H1 (cell line): Measurements from ENCODE around the gene SPINK1. TPM values are rescaled to one million over a fixed set of nuclear protein-coding genes. Genes with fewer than 3 reads are reported as not detected.

Source experiments
- CTCF ChIA-PET: fragments of 300-600 bp; sonication (Branson Sonifier 250); formaldehyde crosslinking; loops from one replicate; lab custom pipeline; 2021; ENCODE audit not compliant: partially characterized antibody; lab: Charles Lee
- POLR2A ChIA-PET: fragments of 300-600 bp; sonication (Branson Sonifier 250); formaldehyde crosslinking; loops from one replicate; lab custom pipeline; 2021; ENCODE audit warnings: inconsistent platforms; ENCODE audit not compliant: partially characterized antibody; lab: Charles Lee
- DNase-seq, 2 experiments: peaks; one replicate each; pipeline versions ENCODE4 v3.0.0 to v3.0.0-alpha.2; 2010 to 2022; ENCODE audit warnings: low spot score in 2 of 2, low read depth in 1 of 2, mixed read lengths in 1 of 2
- FAIRE-seq: peaks from 2 replicates; lab custom pipeline; 2011; peaks lifted over from hg19 to GRCh38; lab: Jason Lieb, UNC
- H2AFZ ChIP-seq: 2 replicates; pipeline ENCODE4 v1.8.1; 2012; ENCODE audit warnings: low read length, inconsistent platforms
- H2AK5ac ChIP-seq: 2 replicates; pipeline ENCODE4 v1.6.1; 2013; ENCODE audit warnings: low read depth, low read length
- H2BK120ac ChIP-seq: replicated peaks from 2 replicates; pipeline ENCODE3; 2013; ENCODE audit warnings: low read depth, low read length, inconsistent platforms
- H2BK12ac ChIP-seq: 2 replicates; pipeline ENCODE4 v1.6.1; 2013; ENCODE audit warnings: low read depth, low read length
- H2BK15ac ChIP-seq: 2 replicates; pipeline ENCODE4 v1.6.1; 2013; ENCODE audit warnings: low read length
- H2BK20ac ChIP-seq: 2 replicates; pipeline ENCODE4 v1.6.1; 2013; ENCODE audit warnings: low read length
- H2BK5ac ChIP-seq: 2 replicates; pipeline ENCODE4 v1.6.1; 2013; ENCODE audit warnings: low read depth, low read length
- H3K14ac ChIP-seq: 2 replicates; pipeline ENCODE4 v1.6.1; 2013; ENCODE audit warnings: inconsistent platforms; ENCODE audit not compliant: insufficient read length
- H3K18ac ChIP-seq: 2 replicates; pipeline ENCODE4 v1.6.1; 2013; ENCODE audit warnings: low read length; ENCODE audit errors: extremely low read depth
- H3K23ac ChIP-seq: 2 replicates; pipeline ENCODE4 v1.6.1; 2013; ENCODE audit warnings: inconsistent platforms; ENCODE audit not compliant: insufficient read length
- H3K23me2 ChIP-seq: 2 replicates; pipeline ENCODE4 v1.6.1; 2013; ENCODE audit warnings: low read depth, low read length
- H3K27ac ChIP-seq: 2 replicates; pipeline ENCODE4 v1.6.1; 2011; ENCODE audit warnings: low read depth, low read length, inconsistent platforms
- H3K27me3 ChIP-seq, 4 experiments: replicated peaks in 1 of 4; 1 replicate in 1 of 4; 2 replicates in 3 of 4; pipeline versions ENCODE4 v1.6.1 to v1.8.1; 2011 to 2013; ENCODE audit warnings: low read length in 3 of 4, mild to moderate bottlenecking in 3 of 4, inconsistent platforms in 2 of 4, mixed read lengths in 2 of 4, moderate library complexity in 1 of 4; ENCODE audit not compliant: control insufficient read depth in 3 of 4, insufficient read depth in 3 of 4; ENCODE audit errors: extremely low read depth in 1 of 4
- H3K36me3 ChIP-seq, 4 experiments: 2 replicates each; pipeline versions ENCODE4 v1.6.1 to v1.8.1; 2011 to 2013; ENCODE audit warnings: mild to moderate bottlenecking in 4 of 4, low read length in 3 of 4, moderate library complexity in 2 of 4, control low read depth in 1 of 4, inconsistent platforms in 1 of 4; ENCODE audit not compliant: insufficient read depth in 4 of 4, control insufficient read depth in 2 of 4
- H3K4ac ChIP-seq: replicated peaks from 2 replicates; pipeline ENCODE3; 2013; ENCODE audit warnings: low read length, low read depth, mixed read lengths, inconsistent platforms; ENCODE audit not compliant: insufficient read length
- H3K4me1 ChIP-seq, 4 experiments: replicated peaks in 1 of 4; 1 replicate in 1 of 4; 2 replicates in 3 of 4; pipeline versions ENCODE4 v1.6.1 to v1.8.1; 2011 to 2013; ENCODE audit warnings: low read length in 3 of 4, inconsistent platforms in 2 of 4, mixed read lengths in 1 of 4; ENCODE audit not compliant: insufficient read depth in 4 of 4, control insufficient read depth in 3 of 4
- H3K4me2 ChIP-seq, 2 experiments: 2 replicates each; pipeline versions ENCODE4 v1.6.1 to v1.8.1; 2011 to 2013; ENCODE audit warnings: low read depth in 2 of 2, low read length in 2 of 2, control low read depth in 1 of 2, inconsistent platforms in 1 of 2, mild to moderate bottlenecking in 1 of 2; ENCODE audit not compliant: insufficient read depth in 1 of 2
- H3K4me3 ChIP-seq, 4 experiments: fragments of 200-600, 300-600 bp in 1 of 4; sonication (generic), shearing (Covaris generic), sonication (Bioruptor Twin) in 1 of 4; 2 replicates each; pipeline versions ENCODE4 v1.5.1 to v1.8.1; 2011 to 2016; ENCODE audit warnings: low read length in 4 of 4, low read depth in 3 of 4, control low read depth in 2 of 4, inconsistent platforms in 2 of 4, mild to moderate bottlenecking in 2 of 4, mixed read lengths in 1 of 4, moderate library complexity in 1 of 4; ENCODE audit not compliant: insufficient read depth in 2 of 4; ENCODE audit errors: extremely low read depth in 1 of 4
- H3K56ac ChIP-seq: replicated peaks from 2 replicates; pipeline ENCODE3; 2013; ENCODE audit warnings: low read depth, mild to moderate bottlenecking, mixed read lengths, low read length, inconsistent platforms; ENCODE audit not compliant: insufficient read length
- H3K79me1 ChIP-seq: 2 replicates; pipeline ENCODE4 v1.6.1; 2013; ENCODE audit warnings: low read depth, low read length, control low read depth
- H3K79me2 ChIP-seq, 2 experiments: 2 replicates each; pipeline versions ENCODE4 v1.6.1 to v1.8.1; 2012 to 2013; ENCODE audit warnings: low read length in 2 of 2, mild to moderate bottlenecking in 2 of 2, inconsistent platforms in 1 of 2; ENCODE audit not compliant: insufficient read depth in 2 of 2, control insufficient read depth in 1 of 2
- H3K9ac ChIP-seq, 4 experiments: replicated peaks in 1 of 4; 1 replicate in 1 of 4; 2 replicates in 3 of 4; pipeline versions ENCODE4 v1.6.1 to v1.8.1; 2011 to 2013; ENCODE audit warnings: low read depth in 3 of 4, low read length in 3 of 4, control low read depth in 2 of 4, mild to moderate bottlenecking in 2 of 4, moderate library complexity in 2 of 4, inconsistent platforms in 1 of 4; ENCODE audit errors: extremely low read depth in 1 of 4
- H3K9me3 ChIP-seq, 2 experiments: 2 replicates each; pipeline versions ENCODE4 v1.6.1 to v1.8.1; 2012 to 2013; ENCODE audit warnings: mild to moderate bottlenecking in 2 of 2, moderate library complexity in 2 of 2, control low read depth in 1 of 2, inconsistent platforms in 1 of 2, low read depth in 1 of 2, low read length in 1 of 2, mixed read lengths in 1 of 2; ENCODE audit not compliant: insufficient read depth in 2 of 2
- H4K20me1 ChIP-seq, 2 experiments: replicated peaks in 1 of 2; 2 replicates each; pipeline versions ENCODE3 to v1.8.1; 2011 to 2013; ENCODE audit warnings: inconsistent platforms in 2 of 2, low read length in 2 of 2, mild to moderate bottlenecking in 1 of 2; ENCODE audit not compliant: insufficient read depth in 2 of 2, control insufficient read depth in 1 of 2
- H4K5ac ChIP-seq: 2 replicates; pipeline ENCODE4 v1.6.1; 2013; ENCODE audit warnings: low read length, low read depth, mixed read lengths, inconsistent platforms; ENCODE audit not compliant: insufficient read length
- H4K8ac ChIP-seq: 2 replicates; pipeline ENCODE4 v1.8.0; 2013; ENCODE audit warnings: mild to moderate bottlenecking, moderate library complexity, low read length, inconsistent platforms; ENCODE audit not compliant: insufficient read depth; ENCODE audit errors: extremely low read depth
- H4K91ac ChIP-seq: replicated peaks from 2 replicates; pipeline ENCODE3; 2013; ENCODE audit warnings: low read length, mixed read lengths, inconsistent platforms; ENCODE audit not compliant: insufficient read length
- ATF2 ChIP-seq: IDR thresholded peaks from 2 replicates; pipeline ENCODE4 v1.6.1; 2012; ENCODE audit warnings: low read length, inconsistent platforms
- BCL11A ChIP-seq, 2 experiments: IDR thresholded peaks; one replicate each; pipeline ENCODE4 v1.6.1; 2011; ENCODE audit warnings: low read depth in 2 of 2, low read length in 2 of 2, mild to moderate bottlenecking in 2 of 2
- CTCF ChIP-seq, 3 experiments: IDR thresholded peaks; 1 replicate in 2 of 3; 2 replicates in 1 of 3; pipeline versions ENCODE4 v1.5.1 to v1.6.1; 2011; ENCODE audit warnings: low read length in 3 of 3, mild to moderate bottlenecking in 3 of 3, inconsistent platforms in 2 of 3, low read depth in 1 of 3, moderate library complexity in 1 of 3; ENCODE audit not compliant: insufficient read depth in 1 of 3; ENCODE audit errors: control extremely low read depth in 1 of 3
- KDM5A ChIP-seq: fragments of 200-600 bp; IDR thresholded peaks from 2 replicates; pipeline ENCODE4 v1.7.1; 2012; ENCODE audit warnings: mild to moderate bottlenecking, low read length, inconsistent platforms, mixed read lengths
- MAFK ChIP-seq: IDR thresholded peaks from 2 replicates; pipeline ENCODE4 v1.6.1; 2012; ENCODE audit warnings: low read depth, mild to moderate bottlenecking, improper control_type of control experiment, low read length
- RAD21 ChIP-seq, 2 experiments: IDR thresholded peaks in 1 of 2; conservative IDR thresholded peaks in 1 of 2; 2 replicates each; pipeline ENCODE4 v1.6.1; 2011; ENCODE audit warnings: low read depth in 2 of 2, low read length in 2 of 2, improper control_type of control experiment in 1 of 2, inconsistent platforms in 1 of 2, mild to moderate bottlenecking in 1 of 2, moderate library complexity in 1 of 2
- SUZ12 ChIP-seq: fragments of 200-600 bp; sonication (generic); IDR thresholded peaks from 2 replicates; pipeline ENCODE4 v1.6.1; 2012; ENCODE audit warnings: mild to moderate bottlenecking, inconsistent platforms, low read length, moderate library complexity, mixed read lengths
- USF2 ChIP-seq: IDR thresholded peaks from 2 replicates; pipeline ENCODE4 v1.6.1; 2011; ENCODE audit warnings: low read length, improper control_type of control experiment
- WGBS, 2 experiments: shearing (Covaris generic) in 1 of 2; methylation state at CpG; one replicate each; pipeline versions ENCODE4 v1.1.6 to v1.1.7; 2013 to 2015; ENCODE audit warnings: low lambda C conversion rate in 2 of 2, mixed read lengths in 2 of 2, inconsistent platforms in 1 of 2, low coverage in 1 of 2, missing lambda C conversion rate in 1 of 2; ENCODE audit not compliant: insufficient replicate concordance in 2 of 2, insufficient coverage in 1 of 2, insufficient read length in 1 of 2; ENCODE audit errors: extremely low coverage in 1 of 2, missing lambda C conversion rate in 1 of 2; 5-methylcytosine and 5-hydroxymethylcytosine counted together
- polyA plus RNA-seq, 7 experiments: library from polyadenylated mRNA; depleted of rRNA in 3 of 7; stranded (reverse) in 5 of 7; unstranded in 2 of 7; fragments of >200 nt in 5 of 7; fragments of 200-250 nt in 2 of 7; gene quantifications; 1 replicate in 5 of 7; 2 replicates in 1 of 7; 4 replicates in 1 of 7; pipeline versions ENCODE4 v1.2.1 to v1.2.3, GENCODE V29; 2011 to 2013; ENCODE audit warnings: missing spikeins in 2 of 7, mixed read lengths in 2 of 7
- total RNA-seq: library from RNA; stranded (reverse); fragmentation: NEBNext Ultra II Directional; extraction: Animal tissue kit (Norgen Biotek cat#: 25700); gene quantifications from 2 replicates; pipeline ENCODE4 v1.2.1, GENCODE V29; 2021

Gene SPINK1
- total and polyA plus RNA-seq, 2 of the 8 experiments (the other 6 are each of a cell fraction or from before 2014, with no cell fraction given) = 0.48 to 1.3 TPM

- Histone ChIP-seq H2BK120ac (no peak overlapping the region), H2BK15ac (no peak overlapping the region), H2AK5ac (no peak overlapping the region), H3K79me2 (no peaks in the 10 kb centered on the region), H2BK5ac (no peak overlapping the region), H3K27ac (no peak overlapping the region), H2BK20ac (no peak overlapping the region), H2BK12ac (no peak overlapping the region), H2AFZ (no peak overlapping the region), H4K5ac (no peak overlapping the region), H3K56ac (no peak overlapping the region), H3K4me3 (no peak overlapping the region), H3K9ac (no peak overlapping the region), H3K4ac (no peak overlapping the region), H3K27me3 (no peaks in the 10 kb centered on the region), H3K9me3 (no peaks in the 10 kb centered on the region), H3K79me1 (no peaks in the 10 kb centered on the region), H3K23ac (no peak overlapping the region), H3K4me2 (no peak overlapping the region), H3K18ac (no peak overlapping the region), H3K14ac (no peak overlapping the region), H4K91ac (no peak overlapping the region), H4K20me1 (no peaks in the 10 kb centered on the region), H4K8ac (no peak overlapping the region), H3K23me2 (no peaks in the 10 kb centered on the region), H3K36me3 (no peaks in the 10 kb centered on the region), H3K4me1 (no peaks in the 10 kb centered on the region)
- POLR2A ChIA-PET = interaction anchor here (0.9 kb wide), 1 partner anchor 44 kb away, joined by 3 read pairs; the partner anchor contains the start of gene JAKMIP2
- FAIRE-seq (no peak), DNase-seq (no peak)
- CTCF ChIA-PET = interaction anchor here (1.3 to 1.5 kb wide), 3 partner anchors 24 to 198 kb away, joined by 3 to 4 read pairs (median 3); no protein-coding TSS in a partner anchor
- WGBS, 2 experiments = 82% methylated on average over 2 of the region's 2 CpGs; no CpG with 5 or more reads in 1 of the 2 experiments
- TF ChIP-seq RAD21 (IDR thresholded peaks at IDR 0.05 in 1 of 2, conservative IDR thresholded peaks at IDR 0.05 in 1 of 2; ENCODE audit: low read depth in 2 of 2, low read length in 2 of 2) (no peak), CTCF (IDR thresholded peaks at IDR 0.05; ENCODE audit: control extremely low read depth in 1 of 3, insufficient read depth in 1 of 3, low read depth in 1 of 3, low read length in 3 of 3) (no peak), ATF2 (no peak), USF2 (no peak), BCL11A (IDR thresholded peaks at IDR 0.05; ENCODE audit: low read depth in 2 of 2, low read length in 2 of 2) (no peak), MAFK (no peak), SUZ12 (no peak), KDM5A (no peak)
Observed at GRCh38 chr5:147826361-147826760, 5.1 kb downstream of the SPINK1 start.
